Measurements from ENCODE around the gene ETV3L.

ETV3L gene

GRCh38 chr1:157115851-157116736 lies 16.5 kb upstream of the ETV3L start:
- TF ChIP-seq CTCF (IDR thresholded peaks at IDR 0.05; ENCODE audit: low read depth, low read length, poor library complexity, severe bottlenecking) (no peak), EZH2phosphoT487 (IDR thresholded peaks at IDR 0.05; ENCODE audit: borderline replicate concordance, low read length) (no peak)
- Histone ChIP-seq H3K79me2 (ENCODE audit: control insufficient read depth, low read length) (no peaks in the 10 kb centered on the region), H4K20me1 (ENCODE audit: control insufficient read depth, insufficient read depth, low read depth, low read length) (no peaks in the 10 kb centered on the region), H3K9me3 (ENCODE audit: control insufficient read depth, insufficient read depth, low read length) (no peaks in the 10 kb centered on the region), H3K4me3 (ENCODE audit: low read length) (no peak overlapping the region), H3K4me1 (ENCODE audit: control insufficient read depth, low read length) (peaks cover 14% of the 10 kb centered on the region), H3K9me2 (replicated peaks; ENCODE audit: control insufficient read depth, low read length) (no peaks in the 10 kb centered on the region), H3K36me3 (ENCODE audit: control insufficient read depth, low read length) (no peaks in the 10 kb centered on the region; the same call in 1 of the 2 replicates), H3F3A (ENCODE audit: control insufficient read depth, insufficient read depth) (no peaks in the 10 kb centered on the region), H3K27ac (ENCODE audit: low read depth, low read length) (no peak overlapping the region), H3K27me3 (ENCODE audit: control insufficient read depth, low read length) (peaks cover 11% of the 10 kb centered on the region; the same call in 1 of the 2 replicates), H3K4me2 (ENCODE audit: low read length) (no peak overlapping the region)

DNA sequence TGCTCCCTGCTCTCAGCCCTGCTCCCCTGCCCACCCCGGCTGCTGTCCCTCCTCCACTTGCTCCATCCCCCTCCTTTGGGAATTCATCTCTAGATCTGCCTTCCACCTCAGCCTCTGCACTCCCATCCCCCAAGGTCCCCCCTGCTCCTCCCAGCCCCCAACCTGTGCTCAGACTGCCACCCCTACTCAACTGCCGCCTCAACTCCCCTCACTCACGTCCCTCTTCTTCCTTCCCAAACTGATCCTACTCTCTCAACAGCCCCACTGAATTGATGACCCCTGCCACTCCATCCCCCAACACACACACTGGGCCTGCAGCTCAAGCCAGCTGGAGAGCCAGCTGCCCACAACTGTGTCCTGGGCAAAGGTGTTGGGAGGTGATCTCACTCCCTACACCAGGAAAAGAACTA lies 15.8 kb upstream of the ETV3L start:
- H4K20me1 ChIP-seq (ENCODE audit: control insufficient read depth, insufficient read depth, low read depth, low read length): no peaks in the 10 kb centered on the region
- no peak for TF ChIP-seq EZH2phosphoT487 (IDR thresholded peaks at IDR 0.05; ENCODE audit: borderline replicate concordance, low read length)
- no peak for TF ChIP-seq CTCF (IDR thresholded peaks at IDR 0.05; ENCODE audit: low read depth, low read length, poor library complexity, severe bottlenecking)
- H3K4me2 ChIP-seq (ENCODE audit: low read length): no peak overlapping the region
- H3K4me3 ChIP-seq (ENCODE audit: low read length): no peak overlapping the region
- no peaks in the 10 kb centered on the region for H3K79me2 ChIP-seq (ENCODE audit: control insufficient read depth, low read length)
- no peaks in the 10 kb centered on the region for H3K9me2 ChIP-seq (replicated peaks; ENCODE audit: control insufficient read depth, low read length)
- no peak overlapping the region for H3K27ac ChIP-seq (ENCODE audit: low read depth, low read length)
- no peaks in the 10 kb centered on the region for H3K36me3 ChIP-seq (ENCODE audit: control insufficient read depth, low read length)
- no peaks in the 10 kb centered on the region for H3F3A ChIP-seq (ENCODE audit: control insufficient read depth, insufficient read depth)
- peaks cover 15% of the 10 kb centered on the region; the same call in 1 of the 2 replicates for H3K27me3 ChIP-seq (ENCODE audit: control insufficient read depth, low read length)
- H3K9me3 ChIP-seq (ENCODE audit: control insufficient read depth, insufficient read depth, low read length): no peaks in the 10 kb centered on the region
- H3K4me1 ChIP-seq (ENCODE audit: control insufficient read depth, low read length): peaks cover 14% of the 10 kb centered on the region

GRCh38 chr1:157114183-157115121 lies 14.8 kb upstream of the ETV3L start:
- no peaks in the 10 kb centered on the region for H3K9me3 ChIP-seq (ENCODE audit: control insufficient read depth, insufficient read depth, low read length)
- no peaks in the 10 kb centered on the region for H3K36me3 ChIP-seq (ENCODE audit: control insufficient read depth, low read length)
- peaks cover 14% of the 10 kb centered on the region for H3K4me1 ChIP-seq (ENCODE audit: control insufficient read depth, low read length)
- H3K4me2 ChIP-seq (ENCODE audit: low read length): no peak overlapping the region
- H3K79me2 ChIP-seq (ENCODE audit: control insufficient read depth, low read length): no peaks in the 10 kb centered on the region
- H3K9me2 ChIP-seq (replicated peaks; ENCODE audit: control insufficient read depth, low read length): no peaks in the 10 kb centered on the region
- TF ChIP-seq EZH2phosphoT487 (IDR thresholded peaks at IDR 0.05; ENCODE audit: borderline replicate concordance, low read length) (no peak), CTCF (IDR thresholded peaks at IDR 0.05; ENCODE audit: low read depth, low read length, poor library complexity, severe bottlenecking) (no peak)
- H3K4me3 ChIP-seq (ENCODE audit: low read length): no peak overlapping the region
- peaks cover 20% of the 10 kb centered on the region; the same call in 1 of the 2 replicates for H3K27me3 ChIP-seq (ENCODE audit: control insufficient read depth, low read length)
- H4K20me1 ChIP-seq (ENCODE audit: control insufficient read depth, insufficient read depth, low read depth, low read length): no peaks in the 10 kb centered on the region
- H3F3A ChIP-seq (ENCODE audit: control insufficient read depth, insufficient read depth): no peaks in the 10 kb centered on the region
- H3K27ac ChIP-seq (ENCODE audit: low read depth, low read length): no peak overlapping the region

Data from DOHH2 (cell line).